Neural progenitor cell (in vitro differentiated cells): ENCODE results near the gene SPATA12. TPM values are rescaled to one million over a fixed set of nuclear protein-coding genes. Genes with fewer than 3 reads are reported as not detected.
A peak's percentile ranks its signal among the peaks of the same experiment; 100 is the strongest.

Experiments
- DNase-seq: peaks from one replicate; pipeline ENCODE4 v3.0.0-alpha.2; 2016; ENCODE audit warnings: low spot score
- H2AFZ ChIP-seq: fragments of 200-600 bp; sonication (generic); replicated peaks from 2 replicates; pipeline ENCODE4 v1.6.1; 2016; ENCODE audit warnings: antibody characterized with exemption
- H3F3A ChIP-seq: fragments of 200-600 bp; sonication (generic); 2 replicates; pipeline ENCODE4 v1.6.1; 2016; ENCODE audit warnings: antibody characterized with exemption, low read depth
- H3K27ac ChIP-seq: fragments of 200-600 bp; sonication (generic); 2 replicates; pipeline ENCODE4 v1.5.1; 2016; ENCODE audit warnings: mild to moderate bottlenecking
- H3K27me3 ChIP-seq: fragments of 200-600 bp; sonication (generic); 2 replicates; pipeline ENCODE4 v1.6.1; 2016; ENCODE audit warnings: mild to moderate bottlenecking, moderate library complexity
- H3K36me3 ChIP-seq: fragments of 200-600 bp; sonication (generic); 2 replicates; pipeline ENCODE4 v1.5.1; 2016
- H3K4me1 ChIP-seq: fragments of 200-600 bp; sonication (generic); 2 replicates; pipeline ENCODE4 v1.6.1; 2016; ENCODE audit warnings: mixed run types
- H3K4me2 ChIP-seq: fragments of 200-600 bp; sonication (generic); 2 replicates; pipeline ENCODE4 v1.6.1; 2016
- H3K4me3 ChIP-seq: fragments of 200-600 bp; sonication (generic); 2 replicates; pipeline ENCODE4 v1.5.1; 2016
- H3K79me2 ChIP-seq: fragments of 200-600 bp; sonication (generic); 2 replicates; pipeline ENCODE4 v1.6.1; 2016; ENCODE audit warnings: low read depth
- H3K9ac ChIP-seq: fragments of 200-600 bp; sonication (generic); 2 replicates; pipeline ENCODE4 v1.6.1; 2016
- H3K9me3 ChIP-seq: fragments of 200-600 bp; sonication (generic); 2 replicates; pipeline ENCODE4 v1.5.1; 2016; ENCODE audit warnings: low read depth
- H4K20me1 ChIP-seq: fragments of 200-600 bp; sonication (generic); 2 replicates; pipeline ENCODE4 v1.6.1; 2016; ENCODE audit warnings: low read depth
- H3K27ac Mint-ChIP-seq: 3 replicates; pipeline ENCODE4 v1.8.0; 2021; ENCODE audit warnings: mixed read lengths
- H3K27me3 Mint-ChIP-seq: 2 replicates; pipeline ENCODE4 v1.8.0; 2022; ENCODE audit warnings: low read depth, mild to moderate bottlenecking, inconsistent platforms, moderate library complexity, mixed read lengths; ENCODE audit not compliant: insufficient read depth
- H3K36me3 Mint-ChIP-seq: 3 replicates; pipeline ENCODE4 v1.8.0; 2021; ENCODE audit warnings: mixed read lengths
- H3K4me1 Mint-ChIP-seq: 3 replicates; pipeline ENCODE4 v1.8.0; 2021; ENCODE audit warnings: mixed read lengths
- H3K4me3 Mint-ChIP-seq: 3 replicates; pipeline ENCODE4 v1.8.0; 2021; ENCODE audit warnings: mild to moderate bottlenecking, moderate library complexity, mixed read lengths
- H3K9me3 Mint-ChIP-seq: 3 replicates; pipeline ENCODE4 v1.8.0; 2020; ENCODE audit warnings: mixed read lengths
- EZH2 ChIP-seq: fragments of 200-600 bp; sonication (generic); IDR thresholded peaks from 2 replicates; pipeline ENCODE4 v1.6.1; 2017; ENCODE audit warnings: antibody characterized with exemption, mild to moderate bottlenecking, moderate library complexity
- EZH2phosphoT487 ChIP-seq: fragments of 200-600 bp; sonication (generic); IDR thresholded peaks from 2 replicates; pipeline ENCODE4 v1.6.1; 2017; ENCODE audit warnings: antibody characterized with exemption
- total RNA-seq: library from RNA; depleted of rRNA; stranded (reverse); fragments of >200 nt; gene quantifications from 2 replicates; pipeline ENCODE4 v1.2.3, GENCODE V29; 2015; ENCODE audit warnings: low replicate concordance
- TF ChIP-seq, protein P1 (sequence below): fragments of 200-600 bp; sonication (generic); IDR thresholded peaks from 2 replicates; pipeline ENCODE4 v1.5.1; 2017; ENCODE audit warnings: antibody characterized with exemption, mild to moderate bottlenecking

The SPATA12 gene
- total RNA-seq, 1 donor from 2014 or later, result 0.17 TPM

DNA sequence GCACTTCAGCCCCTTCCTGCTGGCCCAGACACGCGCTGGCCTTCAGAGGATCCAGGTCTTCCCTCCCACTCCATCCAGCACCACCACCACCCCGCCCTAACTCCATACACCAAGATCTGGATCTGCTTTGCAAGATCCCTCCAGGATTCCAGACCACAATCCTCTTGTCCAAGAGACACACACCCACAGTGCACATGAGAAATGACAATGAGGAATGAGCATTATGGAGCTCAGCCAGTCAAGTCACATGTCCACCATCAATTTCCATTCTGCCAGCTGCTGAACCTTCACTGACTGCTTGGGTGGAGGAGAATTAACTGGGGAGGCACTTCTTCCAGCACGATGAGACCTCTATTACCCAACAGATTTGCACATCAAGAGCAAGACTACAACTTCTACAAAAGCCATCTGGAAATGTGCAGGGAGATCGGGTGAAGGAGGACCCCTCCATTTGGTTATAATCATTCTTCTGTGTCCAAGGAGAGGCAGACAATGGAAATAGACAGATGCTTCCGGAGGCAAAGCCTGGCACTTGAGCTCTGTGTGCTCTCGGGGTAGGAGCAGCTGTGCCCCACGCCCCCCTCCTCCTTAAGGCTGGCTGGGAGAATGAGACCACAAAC, 12.3 kb upstream of the SPATA12 start:
- Histone ChIP-seq H3K9ac (no peak overlapping the region), H3K27me3 (no peaks in the 10 kb centered on the region), H4K20me1 (no peaks in the 10 kb centered on the region), H3K36me3 (no peaks in the 10 kb centered on the region), H3K9me3 (no peaks in the 10 kb centered on the region), H2AFZ (no peak overlapping the region), H3K4me2 (no peak overlapping the region), H3K4me3 (no peak overlapping the region), H3K79me2 (no peaks in the 10 kb centered on the region), H3K4me1 (no peaks in the 10 kb centered on the region), H3F3A (no peaks in the 10 kb centered on the region), H3K27ac (no peak overlapping the region)
- peaks cover 1% of the 10 kb centered on the region for H3K36me3 Mint-ChIP-seq
- peak overlapping the region; percentile 35 for H3K27ac Mint-ChIP-seq
- H3K4me1 Mint-ChIP-seq, result peaks cover 2% of the 10 kb centered on the region
- H3K9me3 Mint-ChIP-seq, result no peaks in the 10 kb centered on the region
- no peaks in the 10 kb centered on the region for H3K27me3 Mint-ChIP-seq
- DNase-seq, result no peak
- no peak overlapping the region for H3K4me3 Mint-ChIP-seq
- TF ChIP-seq EZH2 (no peak), EZH2phosphoT487 (no peak)
- TF ChIP-seq, protein P1, sequence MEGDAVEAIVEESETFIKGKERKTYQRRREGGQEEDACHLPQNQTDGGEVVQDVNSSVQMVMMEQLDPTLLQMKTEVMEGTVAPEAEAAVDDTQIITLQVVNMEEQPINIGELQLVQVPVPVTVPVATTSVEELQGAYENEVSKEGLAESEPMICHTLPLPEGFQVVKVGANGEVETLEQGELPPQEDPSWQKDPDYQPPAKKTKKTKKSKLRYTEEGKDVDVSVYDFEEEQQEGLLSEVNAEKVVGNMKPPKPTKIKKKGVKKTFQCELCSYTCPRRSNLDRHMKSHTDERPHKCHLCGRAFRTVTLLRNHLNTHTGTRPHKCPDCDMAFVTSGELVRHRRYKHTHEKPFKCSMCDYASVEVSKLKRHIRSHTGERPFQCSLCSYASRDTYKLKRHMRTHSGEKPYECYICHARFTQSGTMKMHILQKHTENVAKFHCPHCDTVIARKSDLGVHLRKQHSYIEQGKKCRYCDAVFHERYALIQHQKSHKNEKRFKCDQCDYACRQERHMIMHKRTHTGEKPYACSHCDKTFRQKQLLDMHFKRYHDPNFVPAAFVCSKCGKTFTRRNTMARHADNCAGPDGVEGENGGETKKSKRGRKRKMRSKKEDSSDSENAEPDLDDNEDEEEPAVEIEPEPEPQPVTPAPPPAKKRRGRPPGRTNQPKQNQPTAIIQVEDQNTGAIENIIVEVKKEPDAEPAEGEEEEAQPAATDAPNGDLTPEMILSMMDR, result no peak

DNA sequence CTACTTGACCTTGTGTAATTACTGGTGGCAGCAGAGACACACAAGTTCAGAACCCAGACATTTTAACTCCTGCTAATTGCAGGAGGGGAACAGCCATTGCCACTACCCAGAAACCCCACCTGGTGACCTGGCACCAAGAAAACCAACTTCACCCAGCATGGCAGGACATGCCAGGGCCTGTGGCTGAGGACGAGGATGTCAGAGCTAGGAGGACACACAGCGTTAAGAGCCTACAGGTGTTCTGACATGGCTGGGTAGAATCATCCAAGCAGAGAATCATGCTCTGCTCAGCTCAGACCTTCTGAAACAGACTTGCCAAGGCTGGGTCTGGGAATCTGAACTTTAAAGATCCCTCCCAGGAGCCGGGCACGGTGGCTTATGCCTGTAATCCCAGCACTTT, 11.7 kb upstream of the SPATA12 start:
- Mint-ChIP-seq H3K4me3 (no peak overlapping the region), H3K4me1 (peaks cover 2% of the 10 kb centered on the region), H3K27ac (no peak overlapping the region), H3K27me3 (no peaks in the 10 kb centered on the region), H3K36me3 (no peaks in the 10 kb centered on the region), H3K9me3 (no peaks in the 10 kb centered on the region)
- no peaks in the 10 kb centered on the region for H3K4me1 ChIP-seq
- H3K79me2 ChIP-seq, result no peaks in the 10 kb centered on the region
- H3K27me3 ChIP-seq, result no peaks in the 10 kb centered on the region
- no peaks in the 10 kb centered on the region for H3F3A ChIP-seq
- no peak overlapping the region for H3K9ac ChIP-seq
- no peaks in the 10 kb centered on the region for H4K20me1 ChIP-seq
- TF ChIP-seq EZH2 (no peak), EZH2phosphoT487 (no peak)
- TF ChIP-seq, protein P1, result no peak
- no peak overlapping the region for H3K4me2 ChIP-seq
- H3K4me3 ChIP-seq, result no peak overlapping the region
- H3K9me3 ChIP-seq, result no peaks in the 10 kb centered on the region
- no peak overlapping the region for H2AFZ ChIP-seq
- no peak for DNase-seq
- H3K27ac ChIP-seq, result no peak overlapping the region
- H3K36me3 ChIP-seq, result no peaks in the 10 kb centered on the region

DNA sequence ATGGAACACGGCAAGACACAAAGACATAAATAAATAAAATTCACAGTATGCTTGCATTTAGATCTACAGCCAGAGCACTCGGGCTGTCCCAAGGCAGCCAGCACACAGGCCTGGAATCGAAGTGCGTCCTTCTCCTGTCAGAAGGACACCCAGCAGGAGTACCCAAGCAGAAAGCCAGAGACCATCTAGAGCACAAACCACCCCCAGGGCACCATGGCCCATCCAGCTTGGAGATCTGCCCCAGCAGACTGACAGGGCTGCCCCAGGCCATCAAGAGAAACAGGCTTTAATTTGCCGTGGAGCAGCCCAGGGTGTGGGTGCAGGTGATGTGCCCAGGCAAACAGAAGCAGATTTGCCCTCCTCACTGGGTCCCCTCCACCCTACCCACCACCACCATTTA, 7.8 kb upstream of the SPATA12 start:
- Mint-ChIP-seq H3K4me3 (no peak overlapping the region), H3K4me1 (peaks cover 2% of the 10 kb centered on the region), H3K9me3 (no peaks in the 10 kb centered on the region), H3K36me3 (peaks cover 4% of the 10 kb centered on the region), H3K27ac (no peak overlapping the region), H3K27me3 (peaks cover 3% of the 10 kb centered on the region)
- H3K4me2 ChIP-seq, result no peak overlapping the region
- H3F3A ChIP-seq, result no peaks in the 10 kb centered on the region
- H4K20me1 ChIP-seq, result no peaks in the 10 kb centered on the region
- TF ChIP-seq, protein P1, result no peak
- TF ChIP-seq EZH2phosphoT487 (no peak), EZH2 (no peak)
- no peak for DNase-seq
- no peaks in the 10 kb centered on the region for H3K27me3 ChIP-seq
- no peaks in the 10 kb centered on the region for H3K4me1 ChIP-seq
- H3K9ac ChIP-seq, result no peak overlapping the region
- H2AFZ ChIP-seq, result no peak overlapping the region
- no peaks in the 10 kb centered on the region for H3K79me2 ChIP-seq
- no peaks in the 10 kb centered on the region for H3K36me3 ChIP-seq
- no peaks in the 10 kb centered on the region for H3K9me3 ChIP-seq
- no peak overlapping the region for H3K27ac ChIP-seq
- H3K4me3 ChIP-seq, result no peak overlapping the region
